DMS153 (cell line): ENCODE data around the gene CBLB.

Experiments used
- DNase-seq: peaks from one replicate; lab custom pipeline; 2025; lab: John Stamatoyannopoulos, UW

Gene CBLB

GRCh38 chr3:105869861-105870755 is 1.3 kb upstream of the CBLB start:
- no peak for DNase-seq

DNA sequence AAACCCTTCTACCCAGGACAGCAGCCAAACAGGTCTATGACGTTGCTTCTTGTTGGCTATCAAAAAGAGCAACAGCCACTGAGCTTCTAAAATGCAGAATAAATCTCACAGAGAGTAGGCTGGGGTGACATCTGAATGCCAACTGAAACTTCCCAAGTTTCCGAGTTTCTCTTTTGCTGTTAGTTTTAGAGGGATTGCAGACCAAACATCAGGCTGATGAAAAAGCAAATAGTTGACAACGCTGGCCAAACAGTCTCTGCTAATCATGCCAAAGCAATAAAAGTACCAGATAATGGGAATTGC is 670 bp upstream of the CBLB start:
- DNase-seq: no peak

DNA sequence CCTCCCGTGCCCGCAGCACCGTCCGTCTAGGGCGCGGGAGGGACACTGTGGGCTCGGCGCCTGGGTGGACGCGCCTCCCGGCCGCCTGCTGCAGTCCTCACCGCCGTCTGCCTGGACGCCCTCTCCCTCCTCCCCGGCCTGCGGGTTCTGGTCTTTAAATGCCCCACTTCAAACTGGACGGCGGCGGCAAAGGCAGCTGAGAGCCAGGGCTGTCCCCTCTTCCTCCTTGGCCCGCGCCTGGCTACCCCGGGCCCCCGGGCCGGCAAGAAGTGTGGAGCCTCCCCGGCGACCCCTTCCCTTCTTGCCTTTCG is 426 bp downstream of the CBLB start:
- DNase-seq: no peak

- DNase-seq: no peak
These were observed 941 bp downstream of the CBLB start for GRCh38 chr3:105867712-105868430.

GRCh38 chr3:105866656-105867653 is 1.9 kb downstream of the CBLB start:
- no peak for DNase-seq

GRCh38 chr3:105865867-105866350 is 2.9 kb downstream of the CBLB start:
- no peak for DNase-seq

- DNase-seq: no peak
These were observed 3.7 kb downstream of the CBLB start for GRCh38 chr3:105865016-105865623.

DNA sequence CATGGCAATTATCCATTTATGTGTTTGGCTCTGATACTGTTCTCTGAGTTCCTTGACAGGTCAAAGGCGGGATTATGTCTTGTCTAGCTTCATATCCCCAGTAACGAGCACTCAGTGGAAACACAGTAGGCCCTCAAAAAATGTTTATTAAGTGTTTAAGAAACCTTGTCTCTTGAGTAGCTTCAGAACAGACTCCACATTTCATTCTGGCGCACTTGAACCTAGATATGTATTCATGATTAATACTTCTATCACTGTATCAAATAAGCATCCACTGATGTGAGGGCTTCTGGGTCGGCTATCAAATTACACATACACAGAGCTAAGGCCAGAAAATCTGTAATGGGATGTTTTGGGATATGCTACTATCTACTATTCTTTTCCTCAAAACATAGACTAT is 4.6 kb downstream of the CBLB start:
- DNase-seq: no peak

- no peak for DNase-seq
These were observed 5.2 kb downstream of the CBLB start for GRCh38 chr3:105863608-105864007.

- DNase-seq: no peak
These were observed 6.6 kb downstream of the CBLB start for GRCh38 chr3:105862217-105862616.

DNA sequence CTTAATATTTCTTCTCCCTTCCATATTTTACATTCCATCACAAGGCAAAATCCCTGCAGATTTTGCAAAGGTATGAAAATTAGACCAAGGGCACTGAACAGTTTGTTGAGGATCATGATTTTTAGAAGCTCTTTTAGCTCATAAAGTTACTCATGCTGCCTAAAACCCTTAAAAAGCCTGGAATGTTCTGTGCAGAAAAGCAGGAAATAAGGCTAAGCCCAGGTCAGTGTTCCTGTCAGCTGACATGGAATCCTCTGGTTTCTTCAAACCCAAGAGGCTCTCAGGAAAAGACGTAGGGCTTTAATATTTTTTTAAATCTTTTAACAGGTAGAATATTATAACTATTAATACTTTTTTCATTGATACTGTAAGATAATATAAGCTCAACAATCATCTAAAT is 8.2 kb downstream of the CBLB start:
- no peak for DNase-seq

GRCh38 chr3:105858017-105858416 is 10.8 kb downstream of the CBLB start:
- DNase-seq: no peak

- no peak for DNase-seq
These were observed 11.2 kb downstream of the CBLB start for GRCh38 chr3:105857601-105858000.

GRCh38 chr3:105856605-105857004 is 12.2 kb downstream of the CBLB start:
- no peak for DNase-seq

DNA sequence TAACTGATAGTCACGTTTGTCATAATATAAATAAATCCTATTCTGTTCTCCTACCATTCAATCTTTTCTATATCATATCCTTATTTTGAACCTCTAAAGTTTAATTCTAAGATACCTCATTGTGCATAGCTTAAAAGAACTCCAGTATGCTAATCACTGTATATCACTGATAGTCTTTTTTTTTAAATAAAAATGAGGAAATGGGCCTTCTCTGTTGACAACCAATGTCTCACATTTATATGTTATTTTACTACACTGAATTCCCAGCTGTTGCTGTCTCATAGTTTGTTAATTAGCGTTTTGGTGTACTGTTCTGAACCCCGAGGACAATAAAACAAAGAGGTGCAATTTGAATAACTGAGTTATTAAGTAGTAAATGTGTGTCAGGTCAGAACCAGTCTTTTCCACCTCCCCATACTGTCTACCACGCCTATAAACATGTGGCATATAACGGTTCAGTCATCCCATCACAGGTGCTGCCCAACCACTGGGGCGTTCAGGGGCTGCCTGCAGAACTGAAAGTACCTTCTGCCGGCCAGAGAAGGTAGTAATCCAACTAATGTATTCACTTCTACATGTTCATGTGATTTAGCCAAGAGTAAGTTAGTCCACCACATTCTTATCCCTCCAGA is 14.9 kb downstream of the CBLB start:
- DNase-seq: no peak

GRCh38 chr3:105851582-105851981 is 17.2 kb downstream of the CBLB start:
- no peak for DNase-seq

DNA sequence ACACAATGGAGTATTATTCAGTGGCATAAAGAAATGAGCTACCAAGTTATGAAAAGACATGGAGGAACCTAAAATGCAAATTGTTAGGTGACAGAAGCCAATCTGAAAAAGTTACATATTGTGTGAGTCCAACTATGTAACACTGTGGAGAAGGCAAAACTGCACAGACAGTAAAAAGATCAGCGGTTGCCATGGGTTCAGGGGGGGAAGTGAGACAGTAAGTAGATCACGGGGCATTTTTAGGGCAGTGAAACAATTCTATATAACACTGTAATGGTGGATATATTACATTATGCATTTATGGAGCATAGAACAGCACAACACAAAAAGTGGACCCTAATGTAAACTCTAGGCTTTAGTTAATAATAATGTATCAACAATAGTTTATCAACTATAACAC is 17.6 kb downstream of the CBLB start:
- DNase-seq: no peak

DNA sequence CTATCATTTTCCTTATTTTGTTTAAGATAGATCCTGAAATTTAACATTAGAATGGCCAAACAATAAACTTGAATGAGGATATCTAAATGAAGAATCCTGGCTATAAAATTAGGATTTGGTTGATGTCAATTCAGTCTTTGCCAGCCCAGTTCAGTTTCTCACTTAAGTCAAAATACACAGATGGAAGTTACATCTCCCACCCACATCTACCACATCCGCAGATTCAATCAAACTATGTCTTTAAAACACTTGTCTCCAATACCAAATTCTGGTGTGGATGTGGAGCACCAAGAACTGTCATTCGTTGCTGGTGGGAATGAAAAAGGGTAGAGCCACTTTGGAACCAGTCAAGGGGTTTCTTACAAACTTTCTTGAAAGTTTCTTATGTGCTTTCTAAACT is 18.2 kb downstream of the CBLB start:
- DNase-seq: no peak

GRCh38 chr3:105848821-105849220 is 20.0 kb downstream of the CBLB start:
- no peak for DNase-seq

GRCh38 chr3:105847865-105848264 is 20.9 kb downstream of the CBLB start:
- DNase-seq: no peak

DNA sequence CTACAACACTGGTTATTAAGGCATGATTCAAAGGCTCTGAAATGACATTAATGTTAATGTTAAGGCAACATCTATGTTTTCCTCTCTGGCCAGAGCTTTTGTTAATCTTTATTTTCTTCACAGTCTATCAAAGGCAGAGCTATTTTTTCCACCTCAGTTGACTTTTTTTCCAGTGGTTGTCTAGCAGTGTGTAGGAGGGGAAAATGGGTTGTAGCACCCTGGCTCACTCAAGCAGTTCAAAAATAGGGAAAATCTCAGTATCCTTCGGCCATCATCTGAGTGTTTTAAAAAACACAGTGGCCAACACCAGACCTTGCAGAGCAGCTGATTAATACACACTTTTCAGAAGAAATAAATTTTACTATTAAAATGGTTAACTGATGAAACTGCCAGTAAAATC is 21.4 kb downstream of the CBLB start:
- DNase-seq: no peak

DNA sequence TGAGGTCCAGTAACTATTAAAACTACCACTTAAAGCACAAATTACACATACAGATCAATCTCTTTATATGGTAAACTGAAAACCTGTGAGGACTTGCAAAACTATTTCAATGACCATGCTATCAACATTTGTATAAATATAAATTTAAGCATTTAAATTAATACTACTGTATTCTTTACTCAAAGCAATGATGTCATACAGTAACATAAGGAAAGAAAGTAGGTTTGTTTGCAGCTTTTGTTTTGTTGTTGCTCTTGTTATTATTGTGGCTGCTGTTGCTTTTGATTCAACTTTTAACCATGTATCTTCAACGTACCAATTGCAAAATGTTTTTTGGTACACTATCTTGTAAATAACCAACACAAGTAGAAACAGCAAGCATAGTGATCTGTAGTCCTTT is 22.0 kb downstream of the CBLB start:
- DNase-seq: no peak
